Measurements from ENCODE around the gene BICRAL.
"Not testable (repeated sequence)": the region's sequence is repeated elsewhere in the genome, so short reads cannot be mapped to it uniquely, and the experiment has no call there.

Gene BICRAL

GRCh38 chr6:42781796-42782688, at the start of gene BICRAL:
BICRAL (plus strand) TSS chr6:42782052; CDS start chr6:42822023, 39,971 bp downstream.
- peak; percentile 65 for DNase-seq (ENCODE audit: low spot score)

GRCh38 chr6:42733867-42734481, 47.9 kb upstream of the BICRAL start:
- not testable (repeated sequence) for DNase-seq (ENCODE audit: low spot score)

GRCh38 chr6:42735976-42736375, 45.9 kb upstream of the BICRAL start:
- no peak for DNase-seq (ENCODE audit: low spot score)

GRCh38 chr6:42740725-42741124, 41.1 kb upstream of the BICRAL start:
- DNase-seq (ENCODE audit: low spot score) = no peak

GRCh38 chr6:42742116-42742894, 39.5 kb upstream of the BICRAL start:
- no peak for DNase-seq (ENCODE audit: low spot score)

GRCh38 chr6:42744351-42744893, 37.4 kb upstream of the BICRAL start:
- DNase-seq (ENCODE audit: low spot score) = no peak

GRCh38 chr6:42745083-42745639, 36.7 kb upstream of the BICRAL start:
- peak; percentile 16 for DNase-seq (ENCODE audit: low spot score)

GRCh38 chr6:42745640-42746462, 36.0 kb upstream of the BICRAL start, which contains the start of gene TBCC:
TBCC (minus strand) TSS chr6:42746103; CDS start chr6:42746073, 30 bp downstream.
- peak; percentile 97 for DNase-seq (ENCODE audit: low spot score)

GRCh38 chr6:42746463-42747391, 35.1 kb upstream of the BICRAL start:
- peak; percentile 62 for DNase-seq (ENCODE audit: low spot score)

GRCh38 chr6:42748203-42748898, 33.5 kb upstream of the BICRAL start:
- peak; percentile 22 for DNase-seq (ENCODE audit: low spot score)

- DNase-seq (ENCODE audit: low spot score) = no peak
Observed at GRCh38 chr6:42751055-42751454, 30.8 kb upstream of the BICRAL start.

- DNase-seq (ENCODE audit: low spot score) = no peak
Observed at GRCh38 chr6:42754759-42755158, 27.1 kb upstream of the BICRAL start.

GRCh38 chr6:42756722-42757121, 25.1 kb upstream of the BICRAL start:
- no peak for DNase-seq (ENCODE audit: low spot score)

- no peak for DNase-seq (ENCODE audit: low spot score)
Observed at GRCh38 chr6:42758756-42759430, 23.0 kb upstream of the BICRAL start.

GRCh38 chr6:42761287-42762067, 20.4 kb upstream of the BICRAL start:
- DNase-seq (ENCODE audit: low spot score) = no peak

- no peak for DNase-seq (ENCODE audit: low spot score)
Observed at GRCh38 chr6:42762426-42762859, 19.4 kb upstream of the BICRAL start.

- DNase-seq (ENCODE audit: low spot score) = no peak
Observed at GRCh38 chr6:42762950-42763349, 18.9 kb upstream of the BICRAL start.

Measured in hematopoietic multipotent progenitor cell treated with erythropoietin and hydrocortisone succinate and interleukin-3 and kit ligand, for 15 days (in vitro differentiated cells).